ENCODE measurements around the gene DNAJB5. TPM values are rescaled to one million over a fixed set of nuclear protein-coding genes. Genes with fewer than 3 reads are reported as not detected.
"Not testable (repeated sequence)": the region's sequence is repeated elsewhere in the genome, so short reads cannot be mapped to it uniquely, and the experiment has no call there.

Gene DNAJB5
- total and polyA plus RNA-seq, 4 donors = 16.9 to 54.6 (median 36.0) TPM

- Histone ChIP-seq H3K27me3 (ENCODE audit: control insufficient read depth, insufficient read depth, low read length) (no peaks in the 10 kb centered on the region), H3K4me3 (ENCODE audit: low read depth, low read length) (no peak overlapping the region), H3K4me1 (ENCODE audit: control insufficient read depth, insufficient read depth, low read length) (no peaks in the 10 kb centered on the region), H3K36me3 (ENCODE audit: control insufficient read depth, insufficient read depth, low read length) (peaks cover 17% of the 10 kb centered on the region), H3K27ac (ENCODE audit: low read depth, low read length) (no peak overlapping the region), H3K9me3 (ENCODE audit: control insufficient read depth, insufficient read depth, low read length) (peaks cover 4% of the 10 kb centered on the region)
- no peak for DNase-seq (ENCODE audit: low read depth in 4 of 6, low spot score in 6 of 6)
- WGBS (ENCODE audit: insufficient coverage) = 84% methylated on average over 3 of the region's 3 CpGs
Observed at GRCh38 chr9:35010351-35010958, 20.9 kb downstream of the DNAJB5 start.

GRCh38 chr9:35014517-35014916 is 25.0 kb downstream of the DNAJB5 start:
- Histone ChIP-seq H3K36me3 (ENCODE audit: control insufficient read depth, insufficient read depth, low read length) (peaks cover 17% of the 10 kb centered on the region), H3K4me3 (ENCODE audit: low read depth, low read length) (no peak overlapping the region), H3K27ac (ENCODE audit: low read depth, low read length) (no peak overlapping the region), H3K27me3 (ENCODE audit: control insufficient read depth, insufficient read depth, low read length) (no peaks in the 10 kb centered on the region), H3K4me1 (ENCODE audit: control insufficient read depth, insufficient read depth, low read length) (no peaks in the 10 kb centered on the region), H3K9me3 (ENCODE audit: control insufficient read depth, insufficient read depth, low read length) (peaks cover 4% of the 10 kb centered on the region)
- no peak for DNase-seq (ENCODE audit: low read depth in 4 of 6, low spot score in 6 of 6)
- no CpG with 5 or more reads among the region's 2 CpGs for WGBS (ENCODE audit: insufficient coverage)

DNA sequence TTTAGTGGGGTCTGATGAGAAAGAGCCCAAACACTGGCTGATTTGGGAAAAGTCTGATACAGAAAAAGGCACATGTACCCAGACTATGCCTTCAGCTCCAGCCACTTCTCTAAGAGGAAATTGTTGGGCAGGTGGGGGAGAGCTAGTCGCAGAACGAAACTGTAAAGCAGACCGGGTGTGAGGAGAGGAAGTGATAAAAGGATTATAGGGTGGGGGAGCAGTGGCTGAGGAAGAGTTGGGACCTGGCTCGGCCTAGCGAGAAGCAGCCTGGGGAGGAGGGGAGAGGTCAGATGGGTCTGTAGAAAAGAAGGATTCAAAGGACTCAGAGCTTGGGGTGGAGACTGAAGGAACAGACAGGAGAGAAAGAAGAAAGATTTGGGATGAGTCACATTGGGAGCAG is 33.9 kb downstream of the DNAJB5 start:
- 82% methylated on average over 5 of the region's 5 CpGs for WGBS (ENCODE audit: insufficient coverage)
- H3K9me3 ChIP-seq (ENCODE audit: control insufficient read depth, insufficient read depth, low read length); H3K4me3 ChIP-seq (ENCODE audit: low read depth, low read length); H3K4me1 ChIP-seq (ENCODE audit: control insufficient read depth, insufficient read depth, low read length); H3K36me3 ChIP-seq (ENCODE audit: control insufficient read depth, insufficient read depth, low read length); DNase-seq (ENCODE audit: low read depth in 4 of 6, low spot score in 6 of 6); H3K27me3 ChIP-seq (ENCODE audit: control insufficient read depth, insufficient read depth, low read length); H3K27ac ChIP-seq (ENCODE audit: low read depth, low read length): not testable (repeated sequence)

DNA sequence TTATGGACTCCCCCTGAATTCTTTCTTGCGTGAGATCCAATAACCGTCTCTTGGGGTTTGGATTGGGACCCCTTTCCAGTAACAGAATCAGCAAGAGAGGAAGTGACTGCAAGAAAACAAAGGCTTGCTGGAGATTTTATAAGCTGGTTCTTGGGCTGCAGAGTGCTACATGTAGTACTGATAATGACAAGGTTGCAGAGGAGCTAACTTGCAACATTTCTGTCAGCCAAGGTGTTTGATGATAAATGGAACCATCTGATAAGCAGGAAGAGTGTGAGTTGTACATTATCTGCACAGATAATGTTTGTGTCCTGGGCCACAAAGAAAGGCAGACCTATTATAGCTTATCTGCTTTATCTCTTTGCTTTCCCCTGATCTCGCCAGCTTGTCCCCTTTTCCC is 37.1 kb downstream of the DNAJB5 start:
- Histone ChIP-seq H3K27me3 (ENCODE audit: control insufficient read depth, insufficient read depth, low read length) (no peaks in the 10 kb centered on the region), H3K9me3 (ENCODE audit: control insufficient read depth, insufficient read depth, low read length) (no peaks in the 10 kb centered on the region), H3K27ac (ENCODE audit: low read depth, low read length) (no peak overlapping the region), H3K4me3 (ENCODE audit: low read depth, low read length) (no peak overlapping the region), H3K4me1 (ENCODE audit: control insufficient read depth, insufficient read depth, low read length) (no peaks in the 10 kb centered on the region), H3K36me3 (ENCODE audit: control insufficient read depth, insufficient read depth, low read length) (peaks cover 3% of the 10 kb centered on the region)
- 100% methylated on average over 1 of the region's 3 CpGs for WGBS (ENCODE audit: insufficient coverage)
- peak in 1 of 6 donors; percentile 29 for DNase-seq (ENCODE audit: low read depth in 4 of 6, low spot score in 6 of 6)

DNA sequence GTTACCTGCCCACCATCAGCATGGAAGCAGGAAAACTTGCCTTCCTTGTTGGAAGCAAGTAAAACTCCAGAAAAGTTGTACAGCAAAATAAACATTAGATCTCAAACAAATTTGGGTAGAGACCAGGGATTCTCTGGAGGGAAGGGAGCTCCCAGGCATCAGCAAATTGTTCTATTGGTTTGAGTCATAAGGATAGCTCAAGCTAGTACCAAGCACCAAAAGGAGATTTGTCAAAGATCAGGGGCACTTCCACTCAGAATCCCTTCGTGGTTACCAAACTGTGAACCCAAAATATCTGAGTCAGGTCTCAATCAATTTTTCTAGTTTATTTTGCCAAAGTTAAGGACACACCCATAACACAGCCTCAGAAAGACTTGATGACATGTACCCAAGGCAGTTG is 37.8 kb downstream of the DNAJB5 start:
- peaks cover 5% of the 10 kb centered on the region for H3K36me3 ChIP-seq (ENCODE audit: control insufficient read depth, insufficient read depth, low read length)
- H3K4me3 ChIP-seq (ENCODE audit: low read depth, low read length) = no peak overlapping the region
- no peaks in the 10 kb centered on the region for H3K4me1 ChIP-seq (ENCODE audit: control insufficient read depth, insufficient read depth, low read length)
- no peaks in the 10 kb centered on the region for H3K27me3 ChIP-seq (ENCODE audit: control insufficient read depth, insufficient read depth, low read length)
- no peak overlapping the region for H3K27ac ChIP-seq (ENCODE audit: low read depth, low read length)
- WGBS (ENCODE audit: insufficient coverage) = 89% methylated on average over 1 of the region's 1 CpG
- no peak for DNase-seq (ENCODE audit: low read depth in 4 of 6, low spot score in 6 of 6)
- H3K9me3 ChIP-seq (ENCODE audit: control insufficient read depth, insufficient read depth, low read length) = no peaks in the 10 kb centered on the region

GRCh38 chr9:35027860-35028259 is 38.3 kb downstream of the DNAJB5 start:
- DNase-seq (ENCODE audit: low read depth in 4 of 6, low spot score in 6 of 6) = no peak
- H3K4me1 ChIP-seq (ENCODE audit: control insufficient read depth, insufficient read depth, low read length) = no peaks in the 10 kb centered on the region
- H3K27ac ChIP-seq (ENCODE audit: low read depth, low read length) = no peak overlapping the region
- peaks cover 7% of the 10 kb centered on the region for H3K36me3 ChIP-seq (ENCODE audit: control insufficient read depth, insufficient read depth, low read length)
- H3K27me3 ChIP-seq (ENCODE audit: control insufficient read depth, insufficient read depth, low read length) = no peaks in the 10 kb centered on the region
- no peak overlapping the region for H3K4me3 ChIP-seq (ENCODE audit: low read depth, low read length)
- H3K9me3 ChIP-seq (ENCODE audit: control insufficient read depth, insufficient read depth, low read length) = no peaks in the 10 kb centered on the region
- WGBS (ENCODE audit: insufficient coverage) = no CpG with 5 or more reads among the region's 1 CpG

DNA sequence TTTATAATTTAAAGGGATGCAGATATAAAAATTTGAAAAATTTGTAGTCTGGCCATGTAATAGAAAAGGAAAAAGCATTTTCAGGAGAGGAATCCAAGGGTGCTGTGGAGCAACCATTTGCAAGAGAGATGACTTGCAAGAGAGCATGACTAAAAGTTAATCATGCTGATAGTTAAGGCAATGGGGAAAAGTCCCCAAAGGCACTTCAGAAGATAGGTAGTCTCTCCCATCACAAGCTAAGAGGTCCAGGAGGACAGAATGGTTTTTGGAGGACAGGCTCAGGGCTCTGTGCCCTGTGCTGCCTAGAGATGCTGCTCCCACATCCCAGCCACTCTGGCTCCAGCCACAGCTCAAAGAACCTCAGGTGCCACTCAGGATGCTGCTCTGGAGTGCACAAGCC is 38.8 kb downstream of the DNAJB5 start:
- H3K36me3 ChIP-seq (ENCODE audit: control insufficient read depth, insufficient read depth, low read length) = peaks cover 7% of the 10 kb centered on the region
- no peaks in the 10 kb centered on the region for H3K4me1 ChIP-seq (ENCODE audit: control insufficient read depth, insufficient read depth, low read length)
- no peaks in the 10 kb centered on the region for H3K9me3 ChIP-seq (ENCODE audit: control insufficient read depth, insufficient read depth, low read length)
- DNase-seq (ENCODE audit: low read depth in 4 of 6, low spot score in 6 of 6) = no peak
- no peak overlapping the region for H3K4me3 ChIP-seq (ENCODE audit: low read depth, low read length)
- H3K27me3 ChIP-seq (ENCODE audit: control insufficient read depth, insufficient read depth, low read length) = no peaks in the 10 kb centered on the region
- no peak overlapping the region for H3K27ac ChIP-seq (ENCODE audit: low read depth, low read length)

DNA sequence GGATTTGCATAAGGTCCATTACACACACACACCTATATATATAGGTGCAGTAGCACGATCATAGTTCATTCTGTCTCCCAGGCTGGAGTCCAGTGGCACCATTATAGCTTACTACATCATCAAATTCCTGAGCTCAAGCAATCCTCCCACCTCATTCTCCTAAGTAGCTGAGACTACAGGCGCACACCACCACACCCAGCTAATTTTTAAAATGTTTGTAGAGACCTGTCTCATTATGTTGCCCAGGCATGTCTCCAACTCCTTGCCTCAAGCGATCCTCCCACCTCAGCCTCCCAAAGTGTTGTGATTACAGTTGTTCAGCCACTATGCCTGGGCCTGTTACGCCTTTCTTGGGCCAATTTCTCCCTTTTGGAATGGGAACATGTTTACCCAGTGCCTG is 39.7 kb downstream of the DNAJB5 start:
- no peak overlapping the region for H3K4me3 ChIP-seq (ENCODE audit: low read depth, low read length)
- H3K4me1 ChIP-seq (ENCODE audit: control insufficient read depth, insufficient read depth, low read length) = no peaks in the 10 kb centered on the region
- 83% methylated on average over 1 of the region's 4 CpGs for WGBS (ENCODE audit: insufficient coverage)
- no peak overlapping the region for H3K27ac ChIP-seq (ENCODE audit: low read depth, low read length)
- peaks cover 5% of the 10 kb centered on the region for H3K36me3 ChIP-seq (ENCODE audit: control insufficient read depth, insufficient read depth, low read length)
- no peaks in the 10 kb centered on the region for H3K9me3 ChIP-seq (ENCODE audit: control insufficient read depth, insufficient read depth, low read length)
- H3K27me3 ChIP-seq (ENCODE audit: control insufficient read depth, insufficient read depth, low read length) = no peaks in the 10 kb centered on the region
- no peak for DNase-seq (ENCODE audit: low read depth in 4 of 6, low spot score in 6 of 6)

- H3K9me3 ChIP-seq (ENCODE audit: control insufficient read depth, insufficient read depth, low read length) = no peaks in the 10 kb centered on the region
- H3K4me1 ChIP-seq (ENCODE audit: control insufficient read depth, insufficient read depth, low read length) = no peaks in the 10 kb centered on the region
- no peaks in the 10 kb centered on the region for H3K27me3 ChIP-seq (ENCODE audit: control insufficient read depth, insufficient read depth, low read length)
- H3K4me3 ChIP-seq (ENCODE audit: low read depth, low read length) = no peak overlapping the region
- DNase-seq (ENCODE audit: low read depth in 4 of 6, low spot score in 6 of 6) = no peak
- 78% methylated on average over 1 of the region's 2 CpGs for WGBS (ENCODE audit: insufficient coverage)
- H3K27ac ChIP-seq (ENCODE audit: low read depth, low read length) = no peak overlapping the region
- peaks cover 5% of the 10 kb centered on the region for H3K36me3 ChIP-seq (ENCODE audit: control insufficient read depth, insufficient read depth, low read length)
Observed at GRCh38 chr9:35029852-35030251, 40.3 kb downstream of the DNAJB5 start.

DNA sequence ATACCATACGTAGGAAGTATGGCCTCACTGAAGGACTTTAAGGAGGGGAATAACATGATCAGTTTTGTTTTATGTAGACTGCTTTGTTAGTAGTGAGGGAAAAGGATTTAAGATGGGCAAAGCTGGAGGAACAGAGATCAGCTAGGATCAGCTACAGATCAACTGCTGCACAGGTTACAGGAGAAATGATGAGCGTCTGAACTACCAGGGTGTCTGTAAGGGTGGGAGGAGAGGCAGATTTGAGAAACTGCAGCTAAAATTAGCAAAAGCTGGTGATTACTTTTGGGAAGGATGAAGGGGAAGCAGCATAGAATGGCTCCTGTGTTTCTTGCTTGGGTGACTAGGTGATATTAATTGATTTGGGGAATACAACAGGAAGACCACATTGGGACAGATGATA is 43.6 kb downstream of the DNAJB5 start:
- DNase-seq (ENCODE audit: low read depth in 4 of 6, low spot score in 6 of 6) = no peak
- peaks cover 4% of the 10 kb centered on the region for H3K4me1 ChIP-seq (ENCODE audit: control insufficient read depth, insufficient read depth, low read length)
- H3K27ac ChIP-seq (ENCODE audit: low read depth, low read length) = no peak overlapping the region
- no peaks in the 10 kb centered on the region for H3K27me3 ChIP-seq (ENCODE audit: control insufficient read depth, insufficient read depth, low read length)
- no peaks in the 10 kb centered on the region for H3K9me3 ChIP-seq (ENCODE audit: control insufficient read depth, insufficient read depth, low read length)
- H3K36me3 ChIP-seq (ENCODE audit: control insufficient read depth, insufficient read depth, low read length) = peaks cover 21% of the 10 kb centered on the region
- 85% methylated on average over 2 of the region's 2 CpGs for WGBS (ENCODE audit: insufficient coverage)
- H3K4me3 ChIP-seq (ENCODE audit: low read depth, low read length) = no peak overlapping the region
